ENCODE measurements around the gene MT2A. TPM values are rescaled to one million over a fixed set of nuclear protein-coding genes. Genes with fewer than 3 reads are reported as not detected.

The MT2A gene
- total RNA-seq, 4 donors from 2014 or later: 250 to 1,131 (median 795) TPM

- Histone ChIP-seq H3K27me3 (peaks cover 3 to 7% (median 6%) of the 10 kb centered on the region in 3 donors), H3K4me1 (peaks cover 5 to 20% of the 10 kb centered on the region in 2 donors), H3K36me3 (no peaks in the 10 kb centered on the region), H3K4me3 (peak overlapping the region in 2 of 4 donors; percentile 50 to 60), H3K27ac (peak overlapping the region; percentile 35 to 77 (median 66)), H3K9me3 (no peaks in the 10 kb centered on the region)
- in situ Hi-C loops (cut with MboI; ENCODE audit: low sequenced_read_pairs in 4 of 4): no loop called here
- ATAC-seq (no peak), DNase-seq (no peak)
- TF ChIP-seq POLR2A (IDR thresholded peaks at IDR 0.05) (no peak), CTCF (IDR thresholded peaks at IDR 0.05 in 4 of 5, conservative IDR thresholded peaks at IDR 0.05 in 1 of 5) (no peak)
- intact Hi-C loops (cut with DNase I; ENCODE audit: low total_unique reads): no loop called here
These were observed 30.7 kb downstream of the MT2A start for GRCh38 chr16:56639045-56639444.

GRCh38 chr16:56640076-56640475, 31.7 kb downstream of the MT2A start:
- Histone ChIP-seq H3K4me1 (peaks cover 5 to 20% of the 10 kb centered on the region in 2 donors), H3K27ac (no peak overlapping the region), H3K27me3 (peaks cover 3 to 8% (median 7%) of the 10 kb centered on the region in 3 donors), H3K4me3 (no peak overlapping the region), H3K36me3 (no peaks in the 10 kb centered on the region), H3K9me3 (no peaks in the 10 kb centered on the region)
- DNase-seq (no peak), ATAC-seq (no peak)
- intact Hi-C loops (cut with DNase I; ENCODE audit: low total_unique reads): no loop called here
- no peak for TF ChIP-seq CTCF (IDR thresholded peaks at IDR 0.05 in 4 of 5, conservative IDR thresholded peaks at IDR 0.05 in 1 of 5)
- TF ChIP-seq POLR2A (IDR thresholded peaks at IDR 0.05): no peak
- in situ Hi-C loops (cut with MboI; ENCODE audit: low sequenced_read_pairs in 4 of 4): no loop called here

GRCh38 chr16:56641166-56641565, 32.8 kb downstream of the MT2A start:
- DNase-seq (no peak), ATAC-seq (no peak)
- Histone ChIP-seq H3K9me3 (no peaks in the 10 kb centered on the region), H3K4me3 (no peak overlapping the region), H3K27me3 (peaks cover 2 to 7% (median 3%) of the 10 kb centered on the region in 3 donors), H3K4me1 (peaks cover 5 to 20% of the 10 kb centered on the region in 2 donors), H3K36me3 (no peaks in the 10 kb centered on the region), H3K27ac (no peak overlapping the region)
- TF ChIP-seq CTCF (IDR thresholded peaks at IDR 0.05 in 4 of 5, conservative IDR thresholded peaks at IDR 0.05 in 1 of 5) (no peak), POLR2A (IDR thresholded peaks at IDR 0.05) (no peak)
- in situ Hi-C loops (cut with MboI; ENCODE audit: low sequenced_read_pairs in 4 of 4) (no loop called here), intact Hi-C loops (cut with DNase I; ENCODE audit: low total_unique reads) (no loop called here)

GRCh38 chr16:56643080-56643778, 34.8 kb downstream of the MT2A start:
- TF ChIP-seq CTCF (IDR thresholded peaks at IDR 0.05 in 4 of 5, conservative IDR thresholded peaks at IDR 0.05 in 1 of 5) (peak in 4 of 5 experiments; percentile 32 to 49 (median 46)), POLR2A (IDR thresholded peaks at IDR 0.05) (no peak)
- in situ Hi-C loops (cut with MboI; ENCODE audit: low sequenced_read_pairs in 4 of 4) (no loop called here), intact Hi-C loops (cut with DNase I; ENCODE audit: low total_unique reads) (loop anchor here (2.0 kb wide), 1 partner anchor 36 kb away; no protein-coding TSS in a partner anchor)
- peaks cover 2 to 11% (median 10%) of the 10 kb centered on the region in 3 donors for H3K27me3 ChIP-seq
- H3K4me1 ChIP-seq: peaks cover 5 to 20% of the 10 kb centered on the region in 2 donors
- peak; percentile 51 to 59 for ATAC-seq
- peak overlapping the region; percentile 29 to 43 (median 38) for H3K4me3 ChIP-seq
- H3K9me3 ChIP-seq: no peaks in the 10 kb centered on the region
- H3K36me3 ChIP-seq: no peaks in the 10 kb centered on the region
- DNase-seq: peak; percentile 27 to 54
- peak overlapping the region; percentile 21 to 50 (median 34) for H3K27ac ChIP-seq

Measured in gastrocnemius medialis (tissue), 4 donors.